Activated CD4-positive, CD25-positive, alpha-beta regulatory T cell treated with anti-CD3 and anti-CD28 coated beads, Interleukin-2, amount 50 U/mL, for 72 hours (primary cell): ENCODE results near the gene STARD4.

Source experiments
- DNase-seq: peaks from one replicate; pipeline ENCODE4 v3.0.0; 2021

The STARD4 gene

DNA sequence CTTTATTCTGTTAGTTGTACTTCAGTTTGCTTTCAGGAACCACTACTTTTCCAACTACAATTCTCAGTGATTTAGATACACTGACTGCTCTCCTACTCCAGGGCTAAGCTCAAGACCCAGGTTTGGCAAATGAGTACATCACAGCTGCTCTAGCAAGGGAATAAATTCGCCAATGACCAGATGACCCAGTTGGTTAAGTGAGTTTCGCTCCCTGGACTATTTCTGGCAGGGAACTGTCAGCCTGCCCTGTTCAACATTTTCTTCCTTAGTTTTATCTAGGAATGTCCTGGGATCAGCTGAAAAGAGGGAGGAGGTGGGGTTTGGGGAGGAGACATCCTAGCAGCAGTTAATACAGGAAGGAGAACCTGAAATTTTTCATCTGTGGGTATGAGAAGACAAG, 6.4 kb upstream of the STARD4 start:
- no peak for DNase-seq

DNA sequence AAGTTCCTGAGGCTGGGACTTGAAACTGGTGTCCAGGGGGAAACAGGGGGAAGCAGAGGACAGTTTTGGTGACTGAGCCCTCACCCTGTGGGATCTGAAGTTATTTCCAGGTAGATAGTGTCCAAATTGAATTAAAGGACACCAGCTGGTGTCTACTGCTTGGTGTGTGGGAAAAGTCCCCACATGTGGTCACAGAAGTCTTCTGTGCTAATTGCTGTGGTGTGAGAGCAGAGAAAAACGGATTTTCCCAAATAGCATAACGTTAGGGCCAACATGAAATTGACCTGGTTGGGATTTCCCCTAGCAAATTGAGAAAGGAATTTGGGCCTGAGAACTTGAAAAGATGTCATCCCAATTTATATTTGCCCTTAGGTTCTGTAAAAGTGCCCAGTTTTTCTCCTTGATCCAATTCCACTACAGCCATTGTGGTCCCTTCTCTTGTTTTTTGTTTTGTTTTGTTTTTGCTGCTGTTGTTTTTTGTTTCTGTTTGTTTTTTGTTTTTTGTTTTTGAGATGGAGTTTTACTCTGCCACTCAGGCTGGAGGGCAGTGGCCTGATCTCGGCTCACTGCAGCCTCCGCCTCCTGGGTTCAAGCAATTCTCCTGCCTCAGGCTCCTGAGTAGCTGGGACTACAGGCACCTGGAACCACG, 5.6 kb upstream of the STARD4 start:
- DNase-seq: no peak

DNA sequence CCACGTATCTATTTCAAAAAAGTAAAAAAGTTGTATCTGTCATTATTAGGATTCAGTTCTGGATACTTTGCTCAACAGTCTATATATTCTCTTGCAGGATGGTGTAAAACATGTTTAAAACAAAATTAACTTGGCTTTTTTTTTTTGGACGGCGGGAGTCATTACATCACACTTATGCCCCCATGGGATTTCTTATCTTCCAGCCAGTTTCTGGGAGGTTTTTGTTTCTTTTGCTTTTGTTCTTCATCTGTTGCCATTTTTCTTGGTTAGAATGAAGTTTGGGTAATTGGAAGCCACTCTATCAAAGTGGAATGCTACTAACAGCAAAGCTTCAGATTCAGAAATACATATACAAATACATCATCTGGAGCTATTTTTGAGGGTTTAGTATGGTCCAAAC, 1.8 kb upstream of the STARD4 start:
- DNase-seq: no peak

DNA sequence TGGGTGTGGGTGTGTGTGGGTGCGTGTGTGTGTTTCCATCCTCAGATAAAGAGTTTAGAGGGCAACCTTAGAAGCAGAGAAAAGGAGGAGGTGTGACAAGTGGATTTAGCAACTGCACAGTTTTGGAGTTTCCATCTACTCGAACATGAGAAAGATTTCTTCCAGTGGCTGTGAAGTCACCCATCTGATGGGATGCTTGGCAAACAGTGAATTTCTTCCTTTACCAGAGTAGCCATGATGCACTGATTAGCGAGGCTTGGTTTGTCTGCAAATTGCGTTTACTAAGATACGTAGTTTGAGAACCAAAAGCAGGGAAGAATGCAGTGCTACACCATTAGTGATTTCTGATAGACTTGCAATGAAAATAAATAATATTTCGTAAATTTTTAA, 791 bp upstream of the STARD4 start:
- no peak for DNase-seq

DNA sequence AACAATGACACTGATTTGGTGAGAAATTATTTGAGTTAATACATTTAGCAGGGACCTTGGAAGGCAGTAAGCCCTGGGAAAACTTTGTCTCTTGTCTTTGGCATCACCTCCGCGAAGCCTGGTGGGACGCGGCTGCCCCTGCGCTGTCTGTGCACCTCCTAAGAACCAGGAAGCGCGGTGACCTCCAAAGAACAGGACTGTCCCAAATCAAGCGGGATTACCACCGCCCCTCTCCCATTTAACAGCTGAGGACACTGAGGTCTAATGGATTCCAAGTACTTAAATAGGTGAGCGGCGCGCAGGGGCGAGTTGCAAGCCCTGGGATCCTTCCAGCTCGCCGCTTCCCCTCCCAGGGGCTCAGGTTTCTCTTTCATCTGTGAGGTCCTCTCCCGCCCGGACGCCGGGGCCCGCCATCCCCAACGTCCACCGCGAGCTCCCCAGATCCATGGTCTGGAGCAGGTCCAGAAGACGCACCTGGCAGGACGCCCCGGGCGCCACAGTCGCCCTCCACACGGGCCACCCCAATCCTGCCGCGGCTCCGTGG, 432 bp downstream of the STARD4 start:
- no peak for DNase-seq

DNA sequence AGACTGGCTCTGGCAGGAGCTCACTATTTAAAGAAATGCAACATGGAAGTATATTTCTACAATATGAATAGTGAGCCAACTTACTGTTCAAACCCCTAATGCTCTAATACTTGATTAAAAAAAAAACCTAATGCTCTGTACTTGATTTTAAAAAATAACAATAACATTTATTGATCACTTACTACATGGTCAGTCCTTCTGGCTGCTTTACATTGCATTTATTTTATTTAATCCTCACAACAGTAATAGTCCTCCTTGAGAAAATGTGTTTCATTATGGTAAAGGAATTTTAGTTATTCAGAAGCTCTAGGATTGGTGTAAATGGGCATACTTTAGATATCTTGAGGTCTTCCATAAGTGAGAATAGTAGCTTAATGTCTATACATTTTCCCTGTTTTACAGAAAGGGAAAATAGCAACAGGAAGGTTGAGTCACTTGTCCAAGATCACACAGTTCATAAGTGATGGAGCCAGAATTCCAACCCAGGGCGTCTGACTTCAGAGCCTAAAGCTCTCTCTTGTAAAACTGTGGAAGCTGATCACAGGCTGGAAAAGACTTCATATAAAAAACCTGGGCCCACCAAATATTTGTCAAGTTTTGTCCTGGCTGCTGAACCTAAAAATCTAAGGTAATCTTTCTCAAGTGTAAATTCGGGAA, 1.0 kb downstream of the STARD4 start:
- DNase-seq: no peak

DNA sequence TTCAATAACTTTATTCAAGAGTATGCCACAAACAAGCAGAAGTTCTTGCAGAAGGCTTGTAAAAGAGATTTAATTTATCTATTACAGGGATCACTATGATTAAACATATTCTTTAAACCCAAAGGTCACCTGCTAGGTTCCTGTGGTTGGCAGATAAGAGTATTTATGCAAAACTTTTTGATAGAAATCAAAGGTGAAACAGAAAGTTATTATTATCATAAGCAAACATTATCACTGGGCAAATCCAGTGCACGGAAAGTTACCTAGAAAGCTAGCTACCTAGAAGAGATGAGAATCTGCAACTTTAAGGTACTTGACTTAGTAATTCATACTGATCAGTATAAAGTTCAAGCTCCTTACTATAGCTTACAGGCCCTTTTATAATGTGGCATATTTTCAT, 3.2 kb downstream of the STARD4 start:
- DNase-seq: no peak

DNA sequence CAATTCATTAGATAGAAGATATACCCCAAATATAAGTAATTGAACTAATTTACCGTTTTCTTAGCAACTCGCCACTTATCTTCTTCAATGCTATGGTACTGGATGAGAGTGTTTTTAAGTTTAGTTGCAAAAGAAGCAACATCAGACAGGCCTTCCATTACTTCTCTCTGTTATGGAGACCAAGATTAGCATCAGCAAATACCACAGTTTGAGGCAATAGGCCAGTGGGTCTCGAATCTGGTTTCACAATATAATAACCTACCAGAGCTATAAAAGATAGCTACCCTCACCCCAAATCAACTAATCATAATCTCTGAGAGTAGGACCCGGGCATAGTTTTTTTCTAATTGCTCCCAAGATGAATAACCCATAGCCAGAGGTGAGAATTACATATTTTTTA, 5.1 kb downstream of the STARD4 start:
- no peak for DNase-seq

DNA sequence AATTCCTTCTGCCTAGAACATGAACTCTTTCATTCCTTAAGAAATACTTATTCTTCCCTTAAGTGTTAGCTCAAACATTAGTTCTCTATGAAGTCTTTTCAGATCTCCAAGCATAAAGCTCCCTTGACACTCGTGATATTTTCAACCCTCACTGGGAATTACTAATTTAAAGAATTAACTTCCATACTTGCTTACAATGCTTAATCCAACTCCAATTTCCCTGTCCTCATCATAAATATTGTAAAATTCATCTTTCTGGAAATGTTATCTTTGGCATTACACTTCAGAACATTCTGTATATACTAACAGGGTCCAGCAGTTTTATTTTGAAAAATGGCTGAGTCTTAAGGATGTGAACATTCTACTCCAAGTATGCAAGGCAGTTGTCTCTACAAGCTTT, 7.2 kb downstream of the STARD4 start:
- no peak for DNase-seq

DNA sequence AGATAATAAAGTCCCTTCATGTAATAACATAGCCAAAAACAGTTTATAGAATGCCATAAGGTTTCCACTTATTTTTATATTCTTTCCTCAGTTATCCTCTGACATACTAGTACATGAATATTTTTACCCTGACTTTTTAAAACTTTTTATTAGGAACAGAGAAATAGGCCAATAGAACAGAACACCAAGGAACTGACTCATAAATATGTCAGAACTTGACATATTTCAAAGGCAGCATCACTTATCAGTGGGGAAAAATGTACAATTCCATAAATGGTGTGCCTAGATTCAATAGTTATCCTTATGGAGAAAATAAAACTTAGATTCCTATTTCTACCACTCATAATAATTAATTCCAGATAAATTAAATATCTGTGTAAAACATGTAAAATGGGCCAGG, 9.4 kb downstream of the STARD4 start:
- DNase-seq: no peak

DNA sequence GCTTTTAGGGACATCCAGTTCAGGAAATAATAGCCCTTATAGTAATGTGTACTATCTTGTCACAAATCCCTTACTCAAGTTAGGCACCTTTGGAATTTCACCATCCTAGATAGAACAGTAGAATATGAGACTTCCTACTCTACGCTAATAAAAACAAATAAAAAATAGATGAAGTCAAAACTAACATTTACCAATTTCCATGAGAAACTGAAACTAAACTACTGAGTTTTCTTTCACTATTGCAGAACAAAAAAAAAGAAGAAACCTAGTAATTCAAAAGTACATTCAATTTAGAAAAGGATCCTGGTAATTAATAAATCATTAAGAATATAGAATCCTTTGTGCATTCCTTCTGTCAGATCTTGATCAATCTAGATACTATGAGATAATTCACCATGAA, 14.0 kb downstream of the STARD4 start:
- DNase-seq: no peak

DNA sequence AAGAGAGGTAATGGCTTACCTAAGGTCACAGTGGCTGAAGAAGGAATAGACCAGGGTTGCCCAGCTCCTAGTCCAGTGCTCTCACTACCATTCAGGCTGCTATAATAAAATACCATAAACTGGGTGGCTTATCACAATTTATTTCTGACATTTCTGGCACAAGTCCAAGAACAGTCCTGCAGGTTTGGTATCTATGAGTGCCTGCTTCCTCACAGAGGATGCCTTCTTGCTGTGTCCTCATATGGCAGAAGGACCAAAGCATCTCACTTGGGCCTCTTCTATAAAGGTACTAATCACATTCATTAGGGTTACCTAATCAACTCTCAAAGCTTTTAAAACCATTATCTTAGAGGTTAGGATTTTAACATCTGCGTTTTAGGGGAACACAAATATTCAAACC, 17.2 kb downstream of the STARD4 start:
- no peak for DNase-seq

DNA sequence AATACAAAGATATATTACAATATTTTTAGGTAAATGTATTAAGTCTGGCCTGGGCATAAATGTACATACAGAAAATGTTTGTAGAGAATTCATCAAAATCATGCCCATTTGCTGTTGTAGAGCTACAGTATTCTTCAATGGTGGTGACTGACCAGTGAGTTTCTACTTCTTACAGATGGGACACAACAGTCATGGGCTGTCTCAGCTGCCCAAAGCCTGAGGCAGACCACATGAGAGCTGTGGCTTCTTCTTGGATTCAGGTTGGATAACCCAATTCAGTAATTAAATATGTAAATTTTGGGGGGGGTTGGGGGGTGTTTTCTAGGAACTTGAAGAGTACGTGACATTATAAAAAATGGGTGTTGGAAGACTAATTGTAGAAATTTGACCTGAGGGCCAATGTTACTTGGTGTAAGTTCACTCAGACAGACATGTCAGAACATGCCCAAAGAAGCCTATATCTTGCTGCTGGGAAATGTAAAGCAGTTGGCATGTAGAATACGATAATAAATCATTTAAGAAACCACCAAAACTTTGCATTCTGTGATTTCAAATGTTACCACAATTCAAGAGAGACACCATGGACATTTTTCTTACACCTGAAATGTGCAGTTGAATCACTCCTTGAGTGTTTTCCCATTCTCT, 17.9 kb downstream of the STARD4 start:
- no peak for DNase-seq

DNA sequence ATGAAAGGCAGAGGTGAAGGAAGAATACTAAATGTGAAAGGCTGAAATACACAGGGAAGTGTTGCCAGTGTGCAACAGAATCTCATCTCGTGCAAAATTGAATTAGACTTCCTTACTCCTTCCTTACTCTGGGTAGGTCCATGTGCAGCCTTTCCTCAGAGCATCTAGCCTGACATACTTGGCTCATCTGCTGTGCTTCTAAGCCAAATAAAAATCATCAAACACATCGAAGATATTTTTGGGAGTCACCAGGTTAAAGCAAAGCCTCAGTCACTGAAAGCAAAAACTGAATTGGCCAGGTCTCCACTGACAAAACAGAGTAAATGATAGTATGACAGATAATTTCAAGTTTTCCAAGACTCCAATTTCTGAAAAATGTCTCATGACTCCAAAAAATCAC, 19.3 kb downstream of the STARD4 start:
- no peak for DNase-seq

DNA sequence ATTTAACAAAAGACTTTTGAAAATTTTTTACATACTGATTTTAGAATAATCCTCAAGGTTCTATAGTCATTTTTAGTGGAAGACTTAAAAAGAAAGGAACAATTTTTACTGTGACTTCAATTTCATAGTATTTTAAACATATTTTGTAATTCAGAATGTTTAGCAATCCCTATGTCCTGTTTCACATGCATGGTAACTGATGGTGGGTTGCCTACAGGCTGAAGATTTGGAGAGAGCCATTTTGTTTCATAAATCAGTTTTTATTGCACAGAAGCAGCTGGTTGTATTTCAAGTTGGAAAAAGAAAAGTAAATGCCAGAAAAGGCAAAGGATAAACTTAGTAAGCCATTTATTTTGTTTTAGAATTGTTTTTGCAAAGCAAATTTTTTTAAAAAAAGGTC, 24.0 kb downstream of the STARD4 start:
- DNase-seq: no peak

DNA sequence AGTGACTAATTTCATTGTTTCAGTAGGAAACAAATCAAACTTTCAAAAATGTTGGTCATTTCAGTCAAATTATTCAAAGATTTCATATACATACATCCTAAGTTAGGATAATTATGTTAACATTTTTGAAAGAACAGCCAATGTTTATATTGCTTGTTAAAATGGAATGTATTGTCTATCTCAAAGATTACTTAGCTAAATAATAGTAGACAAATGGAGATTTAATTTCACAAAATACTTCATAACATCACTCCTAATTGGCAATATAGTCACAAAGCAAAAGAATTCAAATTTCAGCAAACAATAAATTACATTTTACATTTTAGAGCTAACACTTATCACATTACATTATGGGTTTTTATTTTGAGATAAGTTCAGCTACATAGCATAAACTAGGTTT, 25.4 kb downstream of the STARD4 start:
- no peak for DNase-seq

DNA sequence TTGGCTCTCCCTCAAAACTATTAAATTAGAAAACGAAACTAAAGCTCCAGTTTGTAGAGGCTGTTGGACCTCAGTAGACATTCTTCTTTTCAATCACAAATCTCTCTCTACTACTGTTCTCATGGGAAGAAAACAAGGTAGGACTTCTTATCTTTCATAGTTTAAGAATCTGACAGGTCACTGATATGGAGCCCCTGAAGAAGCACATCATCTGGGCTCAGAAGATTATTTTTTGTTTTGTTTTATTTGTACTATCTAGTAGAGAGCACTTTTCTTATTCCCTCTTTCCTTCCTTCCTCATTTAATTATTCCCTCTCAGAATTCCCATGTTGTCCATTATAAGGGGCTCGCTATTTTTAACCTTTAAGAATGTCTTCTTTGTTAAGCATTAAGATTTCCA, 26.3 kb downstream of the STARD4 start:
- DNase-seq: no peak

DNA sequence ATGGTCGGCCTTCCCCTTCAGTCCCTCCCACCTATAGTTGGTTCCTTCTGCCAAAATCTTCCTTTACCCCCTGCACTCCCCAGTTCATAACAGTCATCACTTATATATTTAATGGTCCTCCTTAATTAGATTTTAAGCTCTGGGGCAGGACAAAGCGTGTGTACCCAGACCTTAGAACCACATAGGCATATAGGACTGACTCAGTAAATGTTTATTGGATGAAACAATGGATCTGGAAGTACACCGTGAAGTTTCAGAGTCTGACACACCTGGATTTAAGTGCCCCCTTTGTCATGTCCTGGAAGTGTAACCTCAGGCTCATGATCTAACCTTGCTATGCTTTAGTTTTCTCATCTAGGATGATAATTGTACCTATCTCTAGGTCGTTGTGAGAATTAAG, 32.0 kb downstream of the STARD4 start:
- no peak for DNase-seq

DNA sequence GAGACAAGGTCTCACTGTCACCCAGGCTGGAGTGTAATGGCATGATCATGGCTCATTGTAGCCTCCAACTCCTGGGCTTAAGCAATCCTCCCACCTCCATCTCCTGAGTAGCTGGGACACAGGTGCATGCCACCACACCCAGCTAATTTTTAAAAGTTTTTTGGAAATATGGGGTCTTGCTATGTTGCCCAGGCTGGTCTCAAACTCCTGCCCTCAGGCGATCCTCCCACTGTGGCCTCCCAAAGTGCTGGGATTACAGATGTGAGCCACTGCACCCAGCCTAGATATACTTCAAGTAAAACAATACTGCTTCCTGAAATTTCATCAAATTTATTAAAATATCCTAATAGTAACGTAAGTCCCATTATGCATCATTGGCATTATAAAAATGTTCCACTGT, 33.4 kb downstream of the STARD4 start:
- no peak for DNase-seq

DNA sequence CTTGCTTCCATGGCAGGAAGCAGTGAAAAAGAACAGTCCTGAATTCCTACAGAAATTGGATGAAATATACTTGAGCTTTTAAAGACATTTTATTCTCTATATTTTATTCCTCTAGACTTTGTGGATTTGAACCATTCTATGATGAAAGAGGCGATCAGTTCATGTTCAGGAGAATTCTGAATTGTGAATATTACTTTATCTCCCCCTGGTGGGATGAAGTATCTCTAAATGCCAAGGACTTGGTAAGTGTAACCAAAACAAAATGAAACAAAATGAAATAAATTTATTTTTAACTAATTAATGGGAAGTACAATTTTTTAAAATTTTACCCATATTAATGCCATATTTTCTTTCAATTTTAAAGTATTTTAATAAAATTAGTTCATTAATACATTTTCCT, 34.1 kb downstream of the STARD4 start:
- no peak for DNase-seq

DNA sequence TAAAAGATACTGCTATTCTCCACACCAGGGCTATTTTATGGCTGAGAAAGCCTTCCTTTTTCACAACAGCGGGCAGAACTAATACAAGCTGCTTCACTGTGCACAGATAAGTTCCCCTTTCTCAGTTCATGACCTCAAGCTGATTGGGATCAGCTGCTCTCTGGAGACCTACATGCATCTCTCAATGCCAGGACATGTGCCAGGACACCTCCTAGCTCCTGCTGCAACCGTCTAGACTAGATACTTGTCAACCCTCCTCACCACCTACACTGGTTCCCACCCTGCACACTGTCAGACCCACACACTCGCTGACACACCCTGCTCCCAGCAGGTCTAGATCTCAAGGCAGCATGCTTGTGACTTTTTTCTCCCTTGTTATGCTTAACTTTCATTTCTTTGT, 39.8 kb downstream of the STARD4 start:
- DNase-seq: no peak

DNA sequence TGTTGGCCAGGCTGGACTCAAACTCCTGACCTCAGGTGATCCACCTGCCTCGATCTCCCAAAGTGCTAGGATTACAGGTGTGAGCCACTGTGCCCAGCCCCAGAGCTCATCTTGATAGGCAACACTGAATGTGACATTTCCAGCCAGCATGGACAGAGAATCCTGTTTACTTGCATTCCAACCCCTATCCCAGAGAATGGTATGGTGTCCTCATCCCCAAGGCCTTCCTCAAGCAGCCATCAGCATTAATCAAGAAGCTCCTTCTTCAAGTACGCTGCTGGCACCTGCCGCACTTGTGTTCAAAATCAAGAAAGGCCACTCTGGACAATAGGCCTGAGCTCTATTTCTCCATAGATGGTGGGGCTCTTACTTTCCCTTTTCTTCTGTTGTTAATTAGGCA, 40.2 kb downstream of the STARD4 start:
- DNase-seq: no peak

DNA sequence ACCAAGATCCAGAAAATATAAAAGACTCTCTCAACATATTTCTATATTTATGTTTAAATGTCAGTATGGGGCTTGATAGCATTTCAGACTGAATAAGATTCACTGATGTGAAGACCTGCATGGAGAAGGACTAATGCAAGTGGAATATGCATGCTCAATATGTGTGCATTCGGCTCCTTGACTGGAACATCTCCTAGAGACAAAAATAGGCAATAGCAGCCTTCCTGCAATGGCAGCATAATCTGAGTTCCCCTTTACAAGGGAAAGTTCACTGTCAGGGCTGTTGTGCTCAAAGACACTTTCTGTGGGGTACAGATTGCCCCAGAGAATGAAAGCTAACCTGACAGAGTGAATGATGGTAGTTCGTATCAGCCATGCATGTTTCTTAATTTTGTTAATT, 42.4 kb downstream of the STARD4 start:
- DNase-seq: no peak

DNA sequence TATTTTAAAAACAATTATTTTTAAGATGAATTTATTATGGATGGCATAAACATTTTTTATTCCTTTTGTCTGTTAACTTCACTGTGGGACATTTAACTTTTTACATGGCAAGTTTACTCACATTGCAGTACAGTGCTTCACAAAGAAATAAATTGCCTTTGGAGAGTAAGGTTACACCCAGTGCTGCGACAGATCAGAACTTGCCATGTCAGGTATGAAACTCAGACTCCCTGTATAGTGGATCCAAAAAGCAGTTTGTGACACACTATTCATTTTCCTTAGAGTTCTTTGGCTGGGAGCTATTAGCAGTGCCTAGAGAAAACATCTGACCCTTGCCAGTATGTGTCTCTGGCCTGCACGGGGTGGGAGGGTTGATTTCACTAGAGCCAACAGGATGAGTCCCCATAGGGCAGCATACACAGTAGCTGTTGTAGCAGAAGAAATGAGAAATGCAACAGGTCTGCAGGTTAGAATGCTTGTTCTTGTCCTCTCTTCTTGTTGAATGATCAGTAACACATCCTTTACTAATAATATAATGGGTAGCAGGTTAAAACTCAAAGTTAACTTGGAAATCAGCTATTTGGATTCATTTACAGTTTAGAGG, 42.9 kb downstream of the STARD4 start:
- no peak for DNase-seq
